ENCODE data around the gene KPNA3.

DNA sequence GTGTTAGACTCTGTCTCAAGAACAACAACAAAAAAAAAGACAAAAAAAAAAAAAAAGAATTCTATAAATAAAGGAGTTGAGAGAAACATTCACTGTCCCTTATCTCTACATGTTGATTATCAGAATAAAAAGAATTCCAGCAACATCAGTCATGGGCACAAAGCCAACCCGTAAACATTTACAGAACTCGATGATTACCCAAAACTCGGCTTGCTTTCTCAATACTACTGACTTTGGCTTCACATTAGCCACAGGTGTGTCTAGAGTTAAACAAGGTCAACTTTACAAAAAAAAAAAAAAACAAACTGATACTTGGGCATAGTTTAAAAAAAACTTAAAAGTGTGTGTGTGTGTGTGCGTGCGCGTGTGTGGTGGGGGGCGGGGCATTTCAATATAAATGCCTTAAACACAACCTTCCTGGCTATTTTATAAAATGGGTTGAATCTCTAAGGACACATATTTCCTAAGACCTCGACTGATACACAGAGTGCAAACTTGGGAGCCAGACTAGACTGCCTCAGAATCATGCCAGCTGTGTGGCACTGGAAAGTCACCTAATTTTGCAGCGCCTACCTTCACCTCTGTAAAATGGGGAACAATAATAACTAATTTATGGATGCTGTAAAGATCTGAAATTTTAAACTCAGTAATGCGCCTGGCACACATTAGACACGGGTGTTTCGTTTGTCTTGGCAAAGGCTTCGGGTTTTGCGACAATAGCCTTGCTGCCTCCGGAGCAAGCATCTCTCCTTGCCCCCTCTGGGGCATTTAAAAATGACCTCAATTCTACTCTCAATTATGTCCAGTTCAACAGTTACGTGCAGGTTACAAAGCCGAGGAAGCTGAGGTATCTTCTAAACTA lies 102.1 kb downstream of the KPNA3 start:
- TF ChIP-seq EZH2 (IDR thresholded peaks at IDR 0.05), result no peak
- TF ChIP-seq POLR2AphosphoS5 (IDR thresholded peaks at IDR 0.05; ENCODE audit: borderline replicate concordance, low read depth, low read length), result peak; percentile 30
- no peak for TF ChIP-seq FOXP2 (optimal IDR thresholded peaks at IDR 0.05; ENCODE audit: control extremely low read depth, extremely low read length, insufficient read depth)
